Loucy (cell line): ENCODE measurements around the gene IFNB1.

Experiments
- EZH2phosphoT487 ChIP-seq: fragments of 200-600 bp; IDR thresholded peaks from 2 replicates; pipeline ENCODE4 v1.6.1; 2018; ENCODE audit warnings: antibody characterized with exemption, mild to moderate bottlenecking, moderate library complexity, borderline replicate concordance
- TF ChIP-seq, protein P1 (sequence below): fragments of 200-600 bp; sonication (generic); conservative IDR thresholded peaks from 2 replicates; pipeline ENCODE4 v1.5.1; 2014; ENCODE audit warnings: mild to moderate bottlenecking, antibody characterized with exemption, low read length

DNA sequence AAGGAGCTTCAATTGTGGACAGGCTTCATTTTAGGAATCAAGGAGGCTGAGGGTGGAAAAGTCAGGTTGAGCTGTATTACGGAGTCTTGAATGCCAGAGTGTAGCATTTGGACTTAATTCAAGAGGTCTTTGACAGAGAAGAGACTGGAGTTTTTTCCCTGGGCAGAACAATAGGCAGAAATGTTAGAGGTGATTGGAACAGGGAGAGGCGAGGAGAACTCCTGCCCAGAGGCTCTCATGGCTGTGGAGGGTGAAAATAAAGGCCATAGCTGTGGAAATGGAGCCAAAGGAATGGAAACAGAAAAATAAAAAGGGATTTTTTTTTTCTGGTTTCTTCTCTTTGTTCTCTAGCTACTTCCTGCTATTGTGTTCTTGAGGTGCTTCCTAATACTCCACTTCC is 3.7 kb upstream of the IFNB1 start:
- TF ChIP-seq, protein P1, sequence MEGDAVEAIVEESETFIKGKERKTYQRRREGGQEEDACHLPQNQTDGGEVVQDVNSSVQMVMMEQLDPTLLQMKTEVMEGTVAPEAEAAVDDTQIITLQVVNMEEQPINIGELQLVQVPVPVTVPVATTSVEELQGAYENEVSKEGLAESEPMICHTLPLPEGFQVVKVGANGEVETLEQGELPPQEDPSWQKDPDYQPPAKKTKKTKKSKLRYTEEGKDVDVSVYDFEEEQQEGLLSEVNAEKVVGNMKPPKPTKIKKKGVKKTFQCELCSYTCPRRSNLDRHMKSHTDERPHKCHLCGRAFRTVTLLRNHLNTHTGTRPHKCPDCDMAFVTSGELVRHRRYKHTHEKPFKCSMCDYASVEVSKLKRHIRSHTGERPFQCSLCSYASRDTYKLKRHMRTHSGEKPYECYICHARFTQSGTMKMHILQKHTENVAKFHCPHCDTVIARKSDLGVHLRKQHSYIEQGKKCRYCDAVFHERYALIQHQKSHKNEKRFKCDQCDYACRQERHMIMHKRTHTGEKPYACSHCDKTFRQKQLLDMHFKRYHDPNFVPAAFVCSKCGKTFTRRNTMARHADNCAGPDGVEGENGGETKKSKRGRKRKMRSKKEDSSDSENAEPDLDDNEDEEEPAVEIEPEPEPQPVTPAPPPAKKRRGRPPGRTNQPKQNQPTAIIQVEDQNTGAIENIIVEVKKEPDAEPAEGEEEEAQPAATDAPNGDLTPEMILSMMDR: no peak
- no peak for TF ChIP-seq EZH2phosphoT487
